A549 (cell line): ENCODE results near the gene GLRX3. TPM values are rescaled to one million over a fixed set of nuclear protein-coding genes. Genes with fewer than 3 reads are reported as not detected.

Experiments
- ATAC-seq, 2 experiments: fragments of 200-7000 bp in 1 of 2; fragments of >200 bp in 1 of 2; cut with Nextera tagmentation in 1 of 2; cut with Tn5 transposase in 1 of 2; 3 replicates each; pipeline versions ENCODE4 v1.8.0 to v1.9.1; 2018 to 2020; ENCODE audit warnings: mild to moderate bottlenecking in 1 of 2, moderate library complexity in 1 of 2
- CTCF ChIA-PET: fragments of 300-600 bp; sonication (Branson Sonifier 250); formaldehyde crosslinking; extraction: SDS; loops from one replicate; lab custom pipeline; 2021; ENCODE audit warnings: antibody characterized with exemption, inconsistent platforms; lab: Yijun Ruan, JAX
- POLR2A ChIA-PET: fragments of 350-600 bp; formaldehyde crosslinking; extraction: SDS; loops from one replicate; lab custom pipeline; 2021; ENCODE audit warnings: antibody characterized with exemption, inconsistent platforms; lab: Yijun Ruan, JAX
- DNase-seq, 2 experiments: peaks; one replicate each; pipeline versions ENCODE4 v3.0.0 to v3.0.0-alpha.2; 2011 to 2016; ENCODE audit warnings: low read depth in 1 of 2, low spot score in 1 of 2
- FAIRE-seq: peaks from 2 replicates; lab custom pipeline; 2011; peaks lifted over from hg19 to GRCh38; lab: Jason Lieb, UNC
- H3K27ac ChIP-seq, 2 experiments: fragments of >200 bp; sonication (Bioruptor Twin); formaldehyde crosslinking; 3 replicates each; pipeline ENCODE4 v1.5.1; 2016 to 2017
- H3K4me1 ChIP-seq: fragments of >200 bp; sonication (Bioruptor Twin); formaldehyde crosslinking; 3 replicates; pipeline ENCODE4 v1.6.1; 2016
- H3K4me2 ChIP-seq: fragments of >200 bp; sonication (Bioruptor Twin); formaldehyde crosslinking; 3 replicates; pipeline ENCODE4 v1.6.1; 2016
- H3K4me3 ChIP-seq: fragments of >200 bp; sonication (Bioruptor Twin); formaldehyde crosslinking; 3 replicates; pipeline ENCODE4 v1.5.1; 2016
- H3K9me3 ChIP-seq: fragments of >200 bp; sonication (Bioruptor Twin); formaldehyde crosslinking; 3 replicates; pipeline ENCODE4 v1.6.1; 2016
- CBX2 ChIP-seq: fragments of 200-600 bp; sonication (generic); IDR thresholded peaks from 2 replicates; pipeline ENCODE4 v1.6.1; 2016; ENCODE audit warnings: low read depth, mild to moderate bottlenecking, borderline replicate concordance
- CEBPB ChIP-seq, 2 experiments: fragments of >200 bp in 1 of 2; sonication (Bioruptor Twin) in 1 of 2; formaldehyde crosslinking in 1 of 2; IDR thresholded peaks; 2 replicates each; pipeline ENCODE4 v1.6.1; 2012 to 2016
- CHD2 ChIP-seq: fragments of 150-350 bp; IDR thresholded peaks from 2 replicates; pipeline ENCODE4 v1.6.1; 2014; ENCODE audit warnings: low read length; ENCODE audit not compliant: partially characterized antibody
- CHD4 ChIP-seq: fragments of 200-600 bp; sonication (generic); IDR thresholded peaks from 2 replicates; pipeline ENCODE4 v1.6.1; 2016; ENCODE audit warnings: antibody characterized with exemption, mild to moderate bottlenecking, borderline replicate concordance
- EHF ChIP-seq: fragments of 250-450 bp; sonication (Bioruptor Pico); IDR thresholded peaks from 2 replicates; pipeline ENCODE4 v1.5.0; 2020; ENCODE audit warnings: mild to moderate bottlenecking
- EHMT2 ChIP-seq: fragments of 200-600 bp; sonication (generic); IDR thresholded peaks from 2 replicates; pipeline ENCODE4 v1.6.1; 2016; ENCODE audit warnings: antibody characterized with exemption, low read depth, mild to moderate bottlenecking, moderate library complexity
- EP300 ChIP-seq, 2 experiments: fragments of >200 bp; sonication (Bioruptor Twin); formaldehyde crosslinking; IDR thresholded peaks; 2 replicates in 1 of 2; 3 replicates in 1 of 2; pipeline ENCODE4 v1.6.1; 2016 to 2017
- FOSB ChIP-seq: fragments of 250-450 bp; sonication (Bioruptor Pico); IDR thresholded peaks from 2 replicates; pipeline ENCODE4 v1.5.0; 2020; ENCODE audit warnings: mild to moderate bottlenecking, moderate library complexity
- GATA3 ChIP-seq: IDR thresholded peaks from 2 replicates; pipeline ENCODE4 v1.6.1; 2012; ENCODE audit warnings: borderline replicate concordance
- HOXB5 ChIP-seq: fragments of 250-450 bp; sonication (Bioruptor Pico); IDR thresholded peaks from 2 replicates; pipeline ENCODE4 v1.5.0; 2020; ENCODE audit warnings: mild to moderate bottlenecking, moderate library complexity
- JUN ChIP-seq, 2 experiments: fragments of >200 bp; sonication (Bioruptor Twin); formaldehyde crosslinking; IDR thresholded peaks; 2 replicates in 1 of 2; 3 replicates in 1 of 2; pipeline ENCODE4 v1.6.1; 2016 to 2017
- MAZ ChIP-seq: fragments of 150-350 bp; IDR thresholded peaks from 2 replicates; pipeline ENCODE4 v1.6.1; 2014; ENCODE audit warnings: antibody characterized with exemption, low read depth, low read length, borderline replicate concordance
- NPAS2 ChIP-seq: fragments of 250-450 bp; sonication (Bioruptor Pico); IDR thresholded peaks from 2 replicates; pipeline ENCODE4 v1.8.0; 2022; ENCODE audit warnings: mild to moderate bottlenecking, moderate library complexity, borderline replicate concordance
- NR3C1 ChIP-seq: fragments of >200 bp; sonication (Bioruptor Twin); formaldehyde crosslinking; IDR thresholded peaks from 3 replicates; pipeline ENCODE4 v1.6.1; 2017
- ZFP36 ChIP-seq: fragments of 450-650 bp; IDR thresholded peaks from 2 replicates; pipeline ENCODE4 v1.6.1; 2014; ENCODE audit warnings: borderline replicate concordance; ENCODE audit not compliant: partially characterized antibody
- WGBS: methylation state at CpG from one replicate; pipeline ENCODE4 v1.1.6; 2017; ENCODE audit errors: missing lambda C conversion rate; 5-methylcytosine and 5-hydroxymethylcytosine counted together
- polyA plus RNA-seq, 4 experiments: library from polyadenylated mRNA; depleted of rRNA in 3 of 4; stranded (reverse); fragments of >200 nt; fragmentation: RNase III in 1 of 4; extraction: RNeasy Plus Mini Kit Qiagen cat#74134 plus additional on column Dnase treatment in 1 of 4; gene quantifications; 2 replicates in 3 of 4; 3 replicates in 1 of 4; pipeline ENCODE4 v1.2.3, GENCODE V29; 2011 to 2017
- TF ChIP-seq, protein P1 (sequence below): fragments of 150-350 bp; IDR thresholded peaks from 2 replicates; pipeline ENCODE4 v1.6.1; 2014; ENCODE audit warnings: low read depth, mild to moderate bottlenecking, low read length
- TF ChIP-seq, protein P2 (sequence below): fragments of >200 bp; sonication (Bioruptor Twin); formaldehyde crosslinking; IDR thresholded peaks from 3 replicates; pipeline ENCODE4 v1.5.1; 2016
- TF ChIP-seq, protein P3 (sequence below): fragments of >200 bp; sonication (Bioruptor Twin); formaldehyde crosslinking; IDR thresholded peaks from 3 replicates; pipeline ENCODE4 v1.6.1; 2016
- TF ChIP-seq, protein P4 (sequence below): fragments of 250-450 bp; sonication (Bioruptor Pico); IDR thresholded peaks from 2 replicates; pipeline ENCODE4 v1.5.0; 2020; ENCODE audit warnings: low read depth, mild to moderate bottlenecking, moderate library complexity
- TF ChIP-seq, protein P5 (sequence below): fragments of >200 bp; sonication (Bioruptor Twin); formaldehyde crosslinking; IDR thresholded peaks from 2 replicates; pipeline ENCODE4 v1.6.1; 2016
- TF ChIP-seq, protein P6 (sequence below): IDR thresholded peaks from 2 replicates; pipeline ENCODE4 v1.6.1; 2012
- TF ChIP-seq, protein P7 (sequence below): fragments of 200-600 bp; sonication (generic); IDR thresholded peaks from 2 replicates; pipeline ENCODE4 v1.6.1; 2016; ENCODE audit warnings: antibody characterized with exemption, mild to moderate bottlenecking, moderate library complexity
- TF ChIP-seq, protein P8 (sequence below): IDR thresholded peaks from 2 replicates; pipeline ENCODE4 v1.6.1; 2012; ENCODE audit warnings: low read depth, borderline replicate concordance

Gene GLRX3
- polyA plus RNA-seq, 2 of the 4 experiments (the other 2 are of a cell fraction), result 153 to 219 TPM

DNA sequence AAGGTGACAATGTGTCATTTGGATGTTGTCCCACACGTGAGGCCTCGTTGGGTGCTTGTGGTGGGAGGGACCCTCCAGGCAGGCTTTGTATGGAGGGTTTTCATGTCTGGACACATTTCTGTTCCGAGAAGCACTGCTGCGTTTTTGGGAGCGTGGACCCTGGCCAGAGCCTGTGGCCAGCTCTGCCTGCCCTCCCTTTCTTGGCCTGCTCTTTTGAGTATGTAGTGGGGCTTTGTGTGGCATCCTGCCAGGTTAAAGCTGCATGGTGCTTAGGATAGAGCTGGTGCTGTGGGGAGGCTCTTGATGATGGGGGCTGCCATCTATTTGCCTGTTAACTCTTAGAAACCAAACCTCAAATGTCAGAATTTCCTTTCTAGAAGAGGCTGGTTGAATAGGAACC, 45.7 kb downstream of the GLRX3 start:
- Histone ChIP-seq H3K4me1 (no peaks in the 10 kb centered on the region), H3K27ac (no peak overlapping the region), H3K9me3 (no peaks in the 10 kb centered on the region), H3K4me2 (no peak overlapping the region), H3K4me3 (no peak overlapping the region)
- DNase-seq (no peak), FAIRE-seq (no peak), ATAC-seq (no peak)
- WGBS, result 97% methylated on average over 5 of the region's 5 CpGs
- ChIA-PET POLR2A (no interaction called here), CTCF (interaction anchor here (0.8 to 1.0 kb wide), 3 partner anchors 9 to 20 kb away, joined by 3 to 5 read pairs (median 4); no protein-coding TSS in a partner anchor)
- no peak for TF ChIP-seq NR3C1
- no peak for TF ChIP-seq CEBPB (IDR thresholded peaks at IDR 0.05)
- TF ChIP-seq CHD4, result no peak
- TF ChIP-seq HOXB5 (CRISPR knock-in tag), result no peak
- no peak for TF ChIP-seq EHMT2
- TF ChIP-seq NPAS2 (CRISPR knock-in tag), result no peak
- TF ChIP-seq, protein P1, sequence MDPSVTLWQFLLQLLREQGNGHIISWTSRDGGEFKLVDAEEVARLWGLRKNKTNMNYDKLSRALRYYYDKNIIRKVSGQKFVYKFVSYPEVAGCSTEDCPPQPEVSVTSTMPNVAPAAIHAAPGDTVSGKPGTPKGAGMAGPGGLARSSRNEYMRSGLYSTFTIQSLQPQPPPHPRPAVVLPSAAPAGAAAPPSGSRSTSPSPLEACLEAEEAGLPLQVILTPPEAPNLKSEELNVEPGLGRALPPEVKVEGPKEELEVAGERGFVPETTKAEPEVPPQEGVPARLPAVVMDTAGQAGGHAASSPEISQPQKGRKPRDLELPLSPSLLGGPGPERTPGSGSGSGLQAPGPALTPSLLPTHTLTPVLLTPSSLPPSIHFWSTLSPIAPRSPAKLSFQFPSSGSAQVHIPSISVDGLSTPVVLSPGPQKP, result no peak
- TF ChIP-seq GATA3, result no peak
- TF ChIP-seq, protein P2, sequence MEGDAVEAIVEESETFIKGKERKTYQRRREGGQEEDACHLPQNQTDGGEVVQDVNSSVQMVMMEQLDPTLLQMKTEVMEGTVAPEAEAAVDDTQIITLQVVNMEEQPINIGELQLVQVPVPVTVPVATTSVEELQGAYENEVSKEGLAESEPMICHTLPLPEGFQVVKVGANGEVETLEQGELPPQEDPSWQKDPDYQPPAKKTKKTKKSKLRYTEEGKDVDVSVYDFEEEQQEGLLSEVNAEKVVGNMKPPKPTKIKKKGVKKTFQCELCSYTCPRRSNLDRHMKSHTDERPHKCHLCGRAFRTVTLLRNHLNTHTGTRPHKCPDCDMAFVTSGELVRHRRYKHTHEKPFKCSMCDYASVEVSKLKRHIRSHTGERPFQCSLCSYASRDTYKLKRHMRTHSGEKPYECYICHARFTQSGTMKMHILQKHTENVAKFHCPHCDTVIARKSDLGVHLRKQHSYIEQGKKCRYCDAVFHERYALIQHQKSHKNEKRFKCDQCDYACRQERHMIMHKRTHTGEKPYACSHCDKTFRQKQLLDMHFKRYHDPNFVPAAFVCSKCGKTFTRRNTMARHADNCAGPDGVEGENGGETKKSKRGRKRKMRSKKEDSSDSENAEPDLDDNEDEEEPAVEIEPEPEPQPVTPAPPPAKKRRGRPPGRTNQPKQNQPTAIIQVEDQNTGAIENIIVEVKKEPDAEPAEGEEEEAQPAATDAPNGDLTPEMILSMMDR, result no peak
- TF ChIP-seq, protein P3, sequence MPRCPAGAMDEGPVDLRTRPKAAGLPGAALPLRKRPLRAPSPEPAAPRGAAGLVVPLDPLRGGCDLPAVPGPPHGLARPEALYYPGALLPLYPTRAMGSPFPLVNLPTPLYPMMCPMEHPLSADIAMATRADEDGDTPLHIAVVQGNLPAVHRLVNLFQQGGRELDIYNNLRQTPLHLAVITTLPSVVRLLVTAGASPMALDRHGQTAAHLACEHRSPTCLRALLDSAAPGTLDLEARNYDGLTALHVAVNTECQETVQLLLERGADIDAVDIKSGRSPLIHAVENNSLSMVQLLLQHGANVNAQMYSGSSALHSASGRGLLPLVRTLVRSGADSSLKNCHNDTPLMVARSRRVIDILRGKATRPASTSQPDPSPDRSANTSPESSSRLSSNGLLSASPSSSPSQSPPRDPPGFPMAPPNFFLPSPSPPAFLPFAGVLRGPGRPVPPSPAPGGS, result no peak

DNA sequence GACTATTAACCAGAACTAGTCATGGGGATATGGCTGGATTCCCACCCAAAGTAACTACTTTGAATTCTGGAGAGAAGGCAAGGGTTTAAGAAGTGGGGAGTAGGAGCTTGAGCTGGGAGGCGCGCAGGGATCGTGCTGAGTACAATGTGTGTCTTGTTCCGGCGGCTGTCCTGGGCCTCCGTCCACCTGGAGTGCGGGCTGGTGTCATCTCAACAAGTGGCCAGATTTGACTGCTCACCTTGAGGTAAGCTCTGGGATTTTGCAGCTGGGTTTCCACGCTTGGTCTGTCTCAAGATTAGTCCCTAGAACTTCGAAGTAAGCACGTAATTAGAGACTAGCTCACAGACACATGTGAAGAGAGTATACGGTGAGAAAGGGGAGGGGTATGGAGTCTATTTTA, 49.4 kb downstream of the GLRX3 start:
- no peaks in the 10 kb centered on the region for H3K4me1 ChIP-seq
- ChIA-PET POLR2A (no interaction called here), CTCF (interaction anchor here (0.6 to 1.2 kb wide), 3 partner anchors 10 to 835 kb away, joined by 3 read pairs; no protein-coding TSS in a partner anchor)
- TF ChIP-seq, protein P4, sequence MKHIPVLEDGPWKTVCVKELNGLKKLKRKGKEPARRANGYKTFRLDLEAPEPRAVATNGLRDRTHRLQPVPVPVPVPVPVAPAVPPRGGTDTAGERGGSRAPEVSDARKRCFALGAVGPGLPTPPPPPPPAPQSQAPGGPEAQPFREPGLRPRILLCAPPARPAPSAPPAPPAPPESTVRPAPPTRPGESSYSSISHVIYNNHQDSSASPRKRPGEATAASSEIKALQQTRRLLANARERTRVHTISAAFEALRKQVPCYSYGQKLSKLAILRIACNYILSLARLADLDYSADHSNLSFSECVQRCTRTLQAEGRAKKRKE (CRISPR knock-in tag), result no peak
- TF ChIP-seq EP300 (IDR thresholded peaks at IDR 0.05) (no peak), NR3C1 (no peak), CHD2 (no peak), EHF (CRISPR knock-in tag) (no peak), GATA3 (no peak), HOXB5 (CRISPR knock-in tag) (no peak), NPAS2 (CRISPR knock-in tag) (no peak), JUN (IDR thresholded peaks at IDR 0.05) (no peak), FOSB (CRISPR knock-in tag) (no peak), MAZ (no peak), CBX2 (no peak), ZFP36 (no peak)
- TF ChIP-seq, protein P5, sequence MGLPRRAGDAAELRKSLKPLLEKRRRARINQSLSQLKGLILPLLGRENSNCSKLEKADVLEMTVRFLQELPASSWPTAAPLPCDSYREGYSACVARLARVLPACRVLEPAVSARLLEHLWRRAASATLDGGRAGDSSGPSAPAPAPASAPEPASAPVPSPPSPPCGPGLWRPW, result no peak
- TF ChIP-seq, protein P6, sequence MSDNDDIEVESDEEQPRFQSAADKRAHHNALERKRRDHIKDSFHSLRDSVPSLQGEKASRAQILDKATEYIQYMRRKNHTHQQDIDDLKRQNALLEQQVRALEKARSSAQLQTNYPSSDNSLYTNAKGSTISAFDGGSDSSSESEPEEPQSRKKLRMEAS, result no peak
- TF ChIP-seq, protein P7, sequence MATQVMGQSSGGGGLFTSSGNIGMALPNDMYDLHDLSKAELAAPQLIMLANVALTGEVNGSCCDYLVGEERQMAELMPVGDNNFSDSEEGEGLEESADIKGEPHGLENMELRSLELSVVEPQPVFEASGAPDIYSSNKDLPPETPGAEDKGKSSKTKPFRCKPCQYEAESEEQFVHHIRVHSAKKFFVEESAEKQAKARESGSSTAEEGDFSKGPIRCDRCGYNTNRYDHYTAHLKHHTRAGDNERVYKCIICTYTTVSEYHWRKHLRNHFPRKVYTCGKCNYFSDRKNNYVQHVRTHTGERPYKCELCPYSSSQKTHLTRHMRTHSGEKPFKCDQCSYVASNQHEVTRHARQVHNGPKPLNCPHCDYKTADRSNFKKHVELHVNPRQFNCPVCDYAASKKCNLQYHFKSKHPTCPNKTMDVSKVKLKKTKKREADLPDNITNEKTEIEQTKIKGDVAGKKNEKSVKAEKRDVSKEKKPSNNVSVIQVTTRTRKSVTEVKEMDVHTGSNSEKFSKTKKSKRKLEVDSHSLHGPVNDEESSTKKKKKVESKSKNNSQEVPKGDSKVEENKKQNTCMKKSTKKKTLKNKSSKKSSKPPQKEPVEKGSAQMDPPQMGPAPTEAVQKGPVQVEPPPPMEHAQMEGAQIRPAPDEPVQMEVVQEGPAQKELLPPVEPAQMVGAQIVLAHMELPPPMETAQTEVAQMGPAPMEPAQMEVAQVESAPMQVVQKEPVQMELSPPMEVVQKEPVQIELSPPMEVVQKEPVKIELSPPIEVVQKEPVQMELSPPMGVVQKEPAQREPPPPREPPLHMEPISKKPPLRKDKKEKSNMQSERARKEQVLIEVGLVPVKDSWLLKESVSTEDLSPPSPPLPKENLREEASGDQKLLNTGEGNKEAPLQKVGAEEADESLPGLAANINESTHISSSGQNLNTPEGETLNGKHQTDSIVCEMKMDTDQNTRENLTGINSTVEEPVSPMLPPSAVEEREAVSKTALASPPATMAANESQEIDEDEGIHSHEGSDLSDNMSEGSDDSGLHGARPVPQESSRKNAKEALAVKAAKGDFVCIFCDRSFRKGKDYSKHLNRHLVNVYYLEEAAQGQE, result no peak
- TF ChIP-seq, protein P1, result no peak
- TF ChIP-seq, protein P8, sequence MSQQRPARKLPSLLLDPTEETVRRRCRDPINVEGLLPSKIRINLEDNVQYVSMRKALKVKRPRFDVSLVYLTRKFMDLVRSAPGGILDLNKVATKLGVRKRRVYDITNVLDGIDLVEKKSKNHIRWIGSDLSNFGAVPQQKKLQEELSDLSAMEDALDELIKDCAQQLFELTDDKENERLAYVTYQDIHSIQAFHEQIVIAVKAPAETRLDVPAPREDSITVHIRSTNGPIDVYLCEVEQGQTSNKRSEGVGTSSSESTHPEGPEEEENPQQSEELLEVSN, result no peak
- no peak overlapping the region for H3K4me2 ChIP-seq
- H3K27ac ChIP-seq, result no peak overlapping the region
- no peak for FAIRE-seq
- 97% methylated on average over 11 of the region's 11 CpGs for WGBS
- DNase-seq, result no peak
- no peak overlapping the region for H3K4me3 ChIP-seq
- no peak for ATAC-seq
- H3K9me3 ChIP-seq, result no peaks in the 10 kb centered on the region
